ENCODE data around the gene HIF1A. TPM values are rescaled to one million over a fixed set of nuclear protein-coding genes. Genes with fewer than 3 reads are reported as not detected.

The HIF1A gene
- total RNA-seq, 1 experiment from 2014 or later = 135 TPM

GRCh38 chr14:61690982-61691381 lies 4.3 kb upstream of the HIF1A start:
- DNase-seq (ENCODE audit: low spot score) = no peak
- no peak for TF ChIP-seq EZH2 (IDR thresholded peaks at IDR 0.05; ENCODE audit: borderline replicate concordance, low read depth, low read length, poor library complexity, severe bottlenecking)
- no peak for TF ChIP-seq CTCF (conservative IDR thresholded peaks at IDR 0.05; ENCODE audit: low read depth, low read length)
- no peaks in the 10 kb centered on the region for H3K9me3 ChIP-seq (ENCODE audit: low read depth, low read length, poor library complexity, severe bottlenecking)
- BruUV-seq (replicated peaks) = no TSS peak
- no peaks in the 10 kb centered on the region for H3K27me3 ChIP-seq (replicated peaks; ENCODE audit: insufficient read depth, low read depth, low read length, poor library complexity)
- POLR2A ChIA-PET (ENCODE audit: low non-redundant PET) = no interaction called here
- no peaks in the 10 kb centered on the region for H3K36me3 ChIP-seq (ENCODE audit: insufficient read depth, low read length, poor library complexity, severe bottlenecking)
- H3K27ac ChIP-seq (ENCODE audit: low read depth, low read length, poor library complexity, severe bottlenecking) = no peak overlapping the region
- H3K4me1 ChIP-seq (ENCODE audit: insufficient read depth, low read length, poor library complexity, severe bottlenecking) = peaks cover 8% of the 10 kb centered on the region
- H3K4me3 ChIP-seq (ENCODE audit: low read depth, low read length, poor library complexity, severe bottlenecking) = no peak overlapping the region
- intact Hi-C loops (cut with micrococcal nuclease; ENCODE audit: unreplicated experiment) = no loop called here
- CTCF ChIA-PET = no interaction called here

GRCh38 chr14:61691495-61691894 lies 3.8 kb upstream of the HIF1A start:
- ChIA-PET POLR2A (ENCODE audit: low non-redundant PET) (no interaction called here), CTCF (no interaction called here)
- Histone ChIP-seq H3K27me3 (replicated peaks; ENCODE audit: insufficient read depth, low read depth, low read length, poor library complexity) (no peaks in the 10 kb centered on the region), H3K27ac (ENCODE audit: low read depth, low read length, poor library complexity, severe bottlenecking) (no peak overlapping the region), H3K4me1 (ENCODE audit: insufficient read depth, low read length, poor library complexity, severe bottlenecking) (peaks cover 8% of the 10 kb centered on the region), H3K36me3 (ENCODE audit: insufficient read depth, low read length, poor library complexity, severe bottlenecking) (no peaks in the 10 kb centered on the region), H3K4me3 (ENCODE audit: low read depth, low read length, poor library complexity, severe bottlenecking) (no peak overlapping the region), H3K9me3 (ENCODE audit: low read depth, low read length, poor library complexity, severe bottlenecking) (no peaks in the 10 kb centered on the region)
- intact Hi-C loops (cut with micrococcal nuclease; ENCODE audit: unreplicated experiment) = no loop called here
- BruUV-seq (replicated peaks) = no TSS peak
- DNase-seq (ENCODE audit: low spot score) = no peak
- TF ChIP-seq EZH2 (IDR thresholded peaks at IDR 0.05; ENCODE audit: borderline replicate concordance, low read depth, low read length, poor library complexity, severe bottlenecking) = no peak
- TF ChIP-seq CTCF (conservative IDR thresholded peaks at IDR 0.05; ENCODE audit: low read depth, low read length) = no peak

- no peak overlapping the region for H3K4me3 ChIP-seq (ENCODE audit: low read depth, low read length, poor library complexity, severe bottlenecking)
- peaks cover 19% of the 10 kb centered on the region for H3K4me1 ChIP-seq (ENCODE audit: insufficient read depth, low read length, poor library complexity, severe bottlenecking)
- no peaks in the 10 kb centered on the region for H3K27me3 ChIP-seq (replicated peaks; ENCODE audit: insufficient read depth, low read depth, low read length, poor library complexity)
- intact Hi-C loops (cut with micrococcal nuclease; ENCODE audit: unreplicated experiment) = no loop called here
- no TSS peak for BruUV-seq (replicated peaks)
- no peaks in the 10 kb centered on the region for H3K36me3 ChIP-seq (ENCODE audit: insufficient read depth, low read length, poor library complexity, severe bottlenecking)
- DNase-seq (ENCODE audit: low spot score) = no peak
- H3K27ac ChIP-seq (ENCODE audit: low read depth, low read length, poor library complexity, severe bottlenecking) = no peak overlapping the region
- CTCF ChIA-PET = no interaction called here
- H3K9me3 ChIP-seq (ENCODE audit: low read depth, low read length, poor library complexity, severe bottlenecking) = no peaks in the 10 kb centered on the region
- POLR2A ChIA-PET (ENCODE audit: low non-redundant PET) = no interaction called here
- TF ChIP-seq CTCF (conservative IDR thresholded peaks at IDR 0.05; ENCODE audit: low read depth, low read length) = no peak
- TF ChIP-seq EZH2 (IDR thresholded peaks at IDR 0.05; ENCODE audit: borderline replicate concordance, low read depth, low read length, poor library complexity, severe bottlenecking) = no peak
Observed at GRCh38 chr14:61694039-61694438, 1.3 kb upstream of the HIF1A start.

Measured in A673 (cell line).